ENCODE measurements around the gene PNPLA6.

GRCh38 chr19:7521551-7522071 lies 13.9 kb upstream of the PNPLA6 start:
- TF ChIP-seq POLR2AphosphoS5 (IDR thresholded peaks at IDR 0.05; ENCODE audit: low read depth, low read length): no peak
- TF ChIP-seq SIN3A (IDR thresholded peaks at IDR 0.05; ENCODE audit: borderline replicate concordance, insufficient read depth, low read length): no peak
- no peak for TF ChIP-seq REST (IDR thresholded peaks at IDR 0.05; ENCODE audit: insufficient read depth in 1 of 2, low read depth in 2 of 2, low read length in 2 of 2)
- no peak for TF ChIP-seq TAF1 (IDR thresholded peaks at IDR 0.05; ENCODE audit: borderline replicate concordance, insufficient read depth, low read length)

Measured in PFSK-1 (cell line).